Measurements from ENCODE around the gene LTF.

DNA sequence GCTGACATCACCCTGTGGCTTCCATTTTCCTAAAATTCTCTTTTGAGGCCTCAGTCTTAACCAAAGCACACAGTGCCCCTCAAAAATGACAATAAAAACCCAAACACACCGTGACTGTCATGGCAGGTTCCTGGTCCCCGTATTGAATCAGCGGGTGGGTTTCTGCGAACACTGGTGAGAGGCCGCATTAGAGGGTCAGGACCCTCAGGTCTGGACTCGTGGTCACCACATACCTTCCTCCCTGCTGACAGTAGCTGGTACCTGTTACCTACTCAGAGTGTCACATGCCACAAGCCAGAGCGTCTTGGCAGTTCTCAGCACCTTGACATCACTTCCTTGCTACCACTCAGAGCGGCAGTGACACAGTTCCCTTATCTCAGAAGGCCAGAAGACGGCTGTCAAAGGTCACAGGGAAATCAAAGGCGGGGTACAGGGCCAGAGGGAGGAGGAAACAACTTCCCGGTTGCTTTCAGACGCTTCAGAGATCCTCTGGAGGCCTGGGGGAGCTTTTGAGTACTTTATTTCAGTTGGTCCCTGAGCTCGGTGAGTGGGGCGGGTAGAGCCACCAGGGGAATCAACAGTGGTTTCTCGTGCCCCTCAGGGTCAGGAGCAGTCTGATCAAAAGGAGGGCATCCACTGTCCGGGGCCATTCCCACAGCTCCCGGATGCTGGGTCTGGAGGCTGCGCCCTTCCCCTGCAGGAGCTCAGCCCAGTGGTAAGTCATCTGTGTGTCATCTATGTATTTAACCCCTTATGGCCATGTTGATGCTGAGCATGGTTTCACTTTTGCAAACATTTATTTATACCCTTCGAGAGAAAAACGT lies 57.7 kb downstream of the LTF start, which contains the start of the genes CCR5AS and CCRL2:
- TF ChIP-seq EZH2 (IDR thresholded peaks at IDR 0.05; ENCODE audit: insufficient read depth, low read length) = no peak
- TF ChIP-seq, protein P1, sequence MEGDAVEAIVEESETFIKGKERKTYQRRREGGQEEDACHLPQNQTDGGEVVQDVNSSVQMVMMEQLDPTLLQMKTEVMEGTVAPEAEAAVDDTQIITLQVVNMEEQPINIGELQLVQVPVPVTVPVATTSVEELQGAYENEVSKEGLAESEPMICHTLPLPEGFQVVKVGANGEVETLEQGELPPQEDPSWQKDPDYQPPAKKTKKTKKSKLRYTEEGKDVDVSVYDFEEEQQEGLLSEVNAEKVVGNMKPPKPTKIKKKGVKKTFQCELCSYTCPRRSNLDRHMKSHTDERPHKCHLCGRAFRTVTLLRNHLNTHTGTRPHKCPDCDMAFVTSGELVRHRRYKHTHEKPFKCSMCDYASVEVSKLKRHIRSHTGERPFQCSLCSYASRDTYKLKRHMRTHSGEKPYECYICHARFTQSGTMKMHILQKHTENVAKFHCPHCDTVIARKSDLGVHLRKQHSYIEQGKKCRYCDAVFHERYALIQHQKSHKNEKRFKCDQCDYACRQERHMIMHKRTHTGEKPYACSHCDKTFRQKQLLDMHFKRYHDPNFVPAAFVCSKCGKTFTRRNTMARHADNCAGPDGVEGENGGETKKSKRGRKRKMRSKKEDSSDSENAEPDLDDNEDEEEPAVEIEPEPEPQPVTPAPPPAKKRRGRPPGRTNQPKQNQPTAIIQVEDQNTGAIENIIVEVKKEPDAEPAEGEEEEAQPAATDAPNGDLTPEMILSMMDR (IDR thresholded peaks at IDR 0.05; ENCODE audit: insufficient read depth, low read depth, low read length) = no peak

Data from astrocyte (in vitro differentiated cells and primary cell).